GM19468 (cell line): ENCODE data around the gene NFYC.

Experiments used
- ATAC-seq: cut with Tn5 transposase; IDR thresholded peaks from one replicate; pipeline ENCODE4 v1.9.1; 2021; ENCODE audit warnings: mild to moderate bottlenecking, moderate library complexity, moderate number of reproducible peaks; ENCODE audit not compliant: unreplicated experiment; ENCODE audit errors: extremely low read depth

NFYC gene

DNA sequence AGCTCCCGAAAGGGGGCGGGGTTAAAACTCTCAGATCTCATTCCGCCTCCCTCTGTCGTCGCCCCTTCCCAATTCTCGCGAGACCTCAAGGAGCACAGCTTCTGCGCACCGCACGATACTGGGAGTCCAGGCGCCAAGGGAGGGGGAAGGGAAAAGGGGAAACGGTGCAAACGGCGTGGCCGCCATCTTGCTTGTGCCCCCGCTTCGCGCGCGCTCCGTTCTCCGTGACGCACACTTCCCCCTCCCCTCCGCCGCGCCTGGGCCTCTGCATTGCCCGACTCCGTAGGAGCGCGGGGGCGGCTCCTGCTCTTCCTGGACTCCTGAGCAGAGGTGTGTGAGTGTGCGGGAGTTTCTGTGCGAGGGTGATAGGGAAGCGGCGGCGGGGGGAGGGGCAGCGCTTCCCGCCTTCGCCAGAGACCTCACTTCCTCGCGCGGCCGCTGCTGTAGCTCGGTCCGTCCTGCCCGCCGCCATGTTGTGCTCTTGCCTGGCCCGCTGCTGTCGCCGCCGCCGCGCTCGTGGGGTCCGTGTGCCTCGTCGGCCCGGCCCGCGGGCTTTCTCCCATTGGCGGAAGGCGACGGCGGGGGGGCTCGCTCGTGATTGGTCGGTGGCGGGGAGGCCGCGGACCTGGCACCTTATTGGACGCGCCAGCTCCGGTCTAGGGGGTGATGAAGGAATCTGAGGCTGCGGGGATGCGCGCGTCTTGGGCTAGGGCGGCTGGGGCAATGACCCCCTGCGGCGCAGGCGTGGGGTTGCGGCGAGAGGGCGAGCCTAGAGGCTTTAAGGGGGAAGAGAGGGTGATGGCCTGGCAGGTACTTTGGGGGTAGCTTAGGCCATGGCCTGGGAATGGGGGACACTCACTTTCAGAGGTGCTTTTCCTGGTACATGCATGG is at the start of gene NFYC:
TSS of gene NFYC (plus strand) at position 167 of the 891 bp plus-strand sequence. CDS start 47,140 bp downstream, outside the sequence.
- peak; percentile 47 for ATAC-seq

DNA sequence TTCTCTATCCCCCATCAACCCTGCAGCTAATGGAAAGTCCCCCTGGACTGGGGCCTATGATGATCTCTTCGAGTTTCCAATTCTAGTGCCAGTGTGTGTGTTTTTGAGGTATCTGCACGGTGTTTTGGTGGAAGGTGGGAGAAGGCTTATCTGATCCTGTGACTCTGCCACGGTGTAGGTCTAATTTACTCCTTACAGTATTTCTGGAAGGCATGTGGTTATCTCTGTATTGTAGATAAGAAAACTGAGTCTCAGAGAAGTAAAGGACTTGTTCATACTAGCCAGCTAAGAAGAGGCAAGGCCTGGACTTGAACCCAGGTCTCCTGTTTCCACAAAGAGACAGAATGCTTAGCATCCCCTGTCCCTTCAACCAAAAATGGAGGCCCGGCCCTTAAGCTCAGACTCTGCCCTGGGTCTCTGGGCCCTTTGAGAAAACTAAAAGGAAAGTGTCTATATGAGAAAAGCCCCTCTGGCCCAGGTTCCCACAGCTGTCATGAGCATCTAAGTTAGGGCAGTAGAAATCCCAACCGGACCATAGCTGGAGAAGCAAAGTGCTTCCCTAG is 46.3 kb upstream of the NFYC start:
- ATAC-seq: no peak

DNA sequence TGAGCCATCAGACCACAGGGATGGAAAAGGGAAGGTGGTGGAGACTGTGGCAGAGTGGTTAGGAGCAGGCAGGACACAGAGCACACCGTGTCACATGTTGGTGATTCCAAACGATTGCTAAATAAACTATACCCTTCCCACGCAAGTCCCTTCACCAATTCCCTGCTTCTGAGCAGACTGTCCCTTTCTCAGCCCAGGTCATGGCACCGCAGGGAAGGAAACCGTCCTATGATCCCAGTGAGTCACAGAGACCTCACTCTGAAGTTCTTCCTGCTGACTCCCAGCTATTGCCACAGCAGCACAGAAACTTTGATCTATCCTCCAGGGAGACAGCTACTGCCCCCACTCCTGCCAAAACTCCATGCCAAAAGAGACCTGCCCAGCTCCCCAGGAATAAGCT is 45.2 kb upstream of the NFYC start:
- ATAC-seq: no peak

DNA sequence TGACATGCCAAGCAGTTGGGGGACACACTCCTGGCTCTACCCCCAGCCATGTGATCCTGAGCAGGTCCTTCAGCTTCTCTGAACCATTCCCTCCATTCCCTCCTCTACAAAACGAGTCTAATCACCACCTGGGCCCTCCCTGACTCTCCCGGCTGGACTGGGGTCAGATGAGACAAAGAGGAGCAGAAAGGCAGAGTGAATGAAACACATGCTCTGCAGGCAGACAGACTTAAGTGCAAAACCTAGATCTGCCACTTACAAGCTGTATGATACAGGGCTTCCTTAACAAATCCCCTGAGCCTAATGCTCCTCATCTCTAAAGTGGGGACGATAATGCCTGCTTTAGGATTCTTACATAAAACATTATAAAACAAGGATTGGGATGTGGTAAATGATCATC is 43.3 kb upstream of the NFYC start:
- no peak for ATAC-seq

DNA sequence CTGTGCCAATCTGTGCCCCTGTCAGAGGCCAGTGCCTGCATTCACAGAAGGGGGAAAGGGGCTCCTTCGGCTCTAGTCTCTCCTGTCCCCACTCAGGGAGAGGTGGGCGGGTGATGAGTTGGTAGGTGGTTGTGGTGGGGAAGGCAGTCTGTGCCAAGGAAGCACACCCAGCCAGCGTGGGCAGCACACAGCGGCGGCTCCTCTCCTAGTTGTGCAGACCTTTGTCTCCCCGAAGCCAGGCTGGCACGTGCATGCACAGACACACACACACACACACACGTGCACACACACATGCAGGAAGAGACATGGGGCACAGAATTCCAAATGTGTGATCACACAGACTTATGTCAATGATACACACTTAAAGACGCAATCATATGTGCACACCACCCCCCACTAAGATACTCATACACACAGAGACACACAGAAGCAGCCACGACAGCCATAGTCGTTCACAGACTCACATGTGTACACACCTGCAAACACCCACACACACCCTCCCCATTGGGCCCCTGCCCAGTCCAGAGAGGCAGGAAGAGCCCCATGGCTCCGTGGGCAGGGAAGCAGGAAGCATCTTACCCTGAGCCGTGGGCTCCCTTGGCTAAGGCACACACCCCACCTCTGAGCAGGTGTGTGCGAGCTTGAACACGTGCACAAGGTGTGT is 42.4 kb upstream of the NFYC start:
- no peak for ATAC-seq

DNA sequence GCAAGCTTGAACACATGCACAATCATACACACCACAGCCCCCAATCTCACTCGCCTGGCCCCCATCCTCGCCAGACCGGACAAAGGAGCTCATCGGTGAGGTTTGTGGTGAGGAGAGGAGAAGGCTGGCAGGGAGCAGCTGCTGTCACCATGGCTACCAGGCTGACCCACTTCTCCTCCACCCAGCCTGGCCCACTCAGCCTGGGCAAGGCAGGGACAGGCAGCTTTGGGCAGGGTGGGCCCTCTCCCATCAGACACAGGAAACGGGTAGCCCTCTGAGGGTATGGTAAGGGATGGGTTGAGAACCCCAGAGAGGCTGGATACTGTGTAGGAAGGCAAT is 41.9 kb upstream of the NFYC start:
- no peak for ATAC-seq

DNA sequence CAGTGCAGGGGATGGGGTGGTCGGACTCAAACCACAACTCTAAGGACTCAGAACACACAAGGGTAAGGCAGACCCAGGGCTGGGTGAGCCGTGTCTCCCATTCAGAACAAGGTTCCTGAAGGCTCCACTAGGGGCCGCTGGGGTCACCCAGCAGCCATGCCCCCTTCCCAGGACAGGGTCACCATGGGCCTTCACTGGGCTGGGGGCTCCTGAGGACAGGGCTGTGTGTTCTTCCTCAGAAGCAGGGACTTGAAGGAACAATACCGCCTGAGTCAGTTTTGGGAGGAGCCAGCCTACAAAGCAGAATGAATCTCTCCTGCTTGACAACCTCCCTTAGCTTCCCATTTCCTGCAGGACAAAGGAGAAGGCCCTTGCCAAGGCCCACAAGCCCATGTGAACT is 41.4 kb upstream of the NFYC start:
- ATAC-seq: no peak

DNA sequence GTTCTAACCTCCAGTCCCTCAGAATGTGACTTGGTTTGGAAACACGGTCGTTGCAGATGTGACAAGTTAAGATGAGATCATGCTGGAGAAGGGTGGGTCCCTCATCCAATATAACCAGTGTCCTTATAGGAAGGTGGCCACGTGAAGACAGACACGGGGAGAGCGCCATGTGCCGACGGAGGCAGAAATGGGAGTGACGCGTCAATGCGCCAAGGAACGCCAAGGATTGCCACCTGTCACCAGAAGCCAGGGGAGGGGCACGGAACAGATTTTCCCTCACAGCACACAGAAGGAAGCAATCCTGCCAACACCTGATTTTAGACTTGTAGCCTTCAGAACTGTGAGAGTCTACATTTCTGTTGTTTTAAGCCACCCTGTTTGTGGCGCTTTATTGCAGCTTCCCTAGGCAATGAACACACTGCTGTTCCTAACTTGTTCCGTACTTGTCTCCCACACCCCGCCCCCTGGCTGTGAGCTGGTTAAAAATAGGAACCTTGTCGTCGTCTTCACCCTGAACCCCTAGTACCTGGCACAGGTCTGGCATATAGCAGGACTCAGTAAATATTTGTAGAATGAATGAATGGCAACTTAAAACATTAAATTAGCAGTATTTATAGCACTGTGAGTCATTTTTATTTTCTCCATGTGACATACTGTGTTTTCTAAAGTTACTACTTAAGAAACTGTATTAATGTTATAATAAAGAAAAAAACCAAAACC is 40.2 kb upstream of the NFYC start:
- no peak for ATAC-seq

DNA sequence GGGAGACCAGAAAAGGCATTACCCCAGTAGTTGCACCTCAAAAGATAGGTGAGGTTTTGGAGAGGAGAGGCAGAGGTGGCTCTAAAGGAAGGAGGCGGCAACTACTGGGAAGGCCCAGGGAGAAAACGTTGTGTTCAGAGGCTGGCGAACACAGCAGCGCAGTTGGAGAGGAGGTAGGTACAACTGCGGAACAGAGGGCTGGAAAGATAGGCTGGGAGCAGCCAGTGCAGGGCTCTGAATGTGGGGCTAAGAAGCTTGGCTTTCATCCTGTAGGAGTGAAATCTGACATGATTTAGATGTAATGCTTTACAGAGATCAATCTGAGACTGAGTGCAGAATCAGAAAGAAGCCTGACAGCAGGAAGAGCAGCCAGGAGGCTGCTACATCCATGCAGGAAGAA is 39.0 kb upstream of the NFYC start:
- no peak for ATAC-seq

DNA sequence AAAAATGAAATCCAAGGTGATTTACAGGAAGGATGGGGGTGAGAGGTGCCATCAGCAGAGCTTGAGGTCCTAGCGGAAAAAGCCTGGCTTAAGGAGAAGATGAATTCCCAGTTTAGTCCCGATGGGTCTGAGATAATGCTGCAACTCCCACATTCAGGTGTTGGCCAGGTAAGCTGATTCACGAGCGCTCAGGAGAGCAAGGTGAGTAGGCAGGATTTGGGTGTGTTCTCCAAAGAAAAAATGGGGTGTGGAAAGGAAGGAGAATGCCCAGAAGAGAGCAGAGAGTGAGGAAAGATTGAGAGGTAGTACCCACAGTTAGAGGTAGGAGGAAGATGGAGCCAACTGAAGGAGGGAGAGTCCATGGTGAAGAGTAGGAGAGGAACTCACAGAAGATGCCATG is 38.5 kb upstream of the NFYC start:
- ATAC-seq: no peak

DNA sequence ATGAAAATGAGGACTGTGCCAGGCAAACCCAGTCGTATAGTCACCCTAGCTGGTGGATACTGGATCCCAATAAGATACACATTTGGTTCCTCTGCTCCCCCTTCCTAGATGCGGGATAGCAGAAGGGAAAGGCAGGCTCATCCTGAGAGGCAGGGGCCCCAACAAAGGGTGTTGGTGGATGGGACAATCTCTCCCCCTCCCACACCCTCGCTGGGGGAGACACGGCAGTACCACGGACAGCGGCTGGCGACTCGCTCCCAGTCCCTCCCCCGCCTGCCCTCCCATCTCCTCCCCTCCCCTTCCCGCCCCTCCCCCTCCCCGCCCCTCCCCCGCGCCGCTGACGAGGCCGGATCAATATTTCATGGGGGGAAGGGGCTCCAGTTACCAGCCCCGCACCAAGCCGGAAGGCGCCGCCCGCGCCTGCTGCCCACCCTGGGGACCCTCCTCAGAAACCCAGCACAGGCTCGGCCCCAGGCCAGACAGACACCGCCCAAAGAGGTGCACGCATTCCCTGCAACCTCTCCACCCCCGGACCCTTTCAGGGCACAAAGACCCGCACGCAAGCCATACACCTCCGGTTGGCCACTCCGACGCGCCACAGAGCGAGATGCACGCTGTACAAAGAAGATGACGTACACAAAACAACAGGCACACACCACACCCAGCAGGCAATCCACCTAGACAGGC is 37.5 kb upstream of the NFYC start:
- no peak for ATAC-seq

DNA sequence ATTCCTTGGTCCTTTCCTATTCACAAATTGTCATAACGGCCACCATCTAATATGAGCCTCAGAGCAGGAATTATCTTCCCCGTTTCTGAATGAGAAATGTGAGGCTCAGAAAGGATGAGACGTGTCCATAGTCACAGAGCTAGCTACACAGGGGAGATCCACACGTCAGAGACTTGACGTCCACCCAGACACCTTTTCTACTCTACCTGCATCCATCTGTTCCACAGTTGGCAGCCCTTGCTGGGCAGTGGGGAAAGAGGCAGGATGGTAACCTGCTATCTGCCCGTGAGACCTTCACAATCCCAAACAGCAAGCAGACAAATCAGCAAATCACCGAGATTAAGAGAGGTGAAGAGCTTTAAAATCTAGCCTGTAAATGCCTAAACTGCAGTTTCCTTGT is 34.5 kb upstream of the NFYC start:
- no peak for ATAC-seq

DNA sequence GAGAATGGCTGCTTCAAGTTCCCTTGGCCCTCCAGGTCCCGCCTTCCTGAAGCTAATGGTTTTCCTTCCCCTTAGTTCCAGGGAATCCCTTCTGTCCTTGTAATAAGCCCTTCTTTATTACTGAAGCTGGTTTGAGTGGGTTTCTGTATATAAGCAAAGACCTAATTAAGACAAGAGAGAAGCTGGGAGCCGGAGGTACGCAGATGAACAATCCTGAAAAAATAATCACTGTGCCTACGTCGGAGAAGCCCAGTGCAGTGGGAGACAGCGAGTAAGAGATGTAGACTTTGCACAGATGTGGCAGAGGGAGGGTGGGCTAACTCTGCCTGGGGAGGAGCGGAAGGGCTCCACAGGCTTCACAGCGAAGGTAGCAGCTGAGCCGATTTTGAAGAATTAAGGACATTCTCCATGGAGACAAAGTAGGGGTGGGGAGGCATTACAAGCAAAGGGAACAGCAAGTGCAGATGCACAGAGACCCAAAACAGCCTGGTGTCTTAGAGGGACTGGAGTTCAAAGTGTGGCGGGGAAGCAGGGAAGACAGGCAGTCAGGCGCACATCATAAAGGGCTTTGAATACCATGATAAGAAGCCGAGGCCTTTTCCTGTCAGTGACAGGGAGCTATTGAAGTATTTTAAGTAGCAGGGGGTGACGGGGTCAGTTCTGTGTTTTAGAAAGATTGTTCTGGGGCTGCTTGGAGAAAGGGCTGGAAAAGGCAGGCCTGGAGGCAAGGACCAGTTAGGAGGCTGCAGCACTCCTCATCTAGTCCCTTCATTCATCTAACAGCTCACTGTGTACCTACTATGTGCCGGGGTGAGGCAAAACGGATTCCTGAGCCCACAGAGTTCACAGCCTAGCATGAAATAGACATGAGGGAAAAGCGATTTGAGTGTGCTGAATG is 32.5 kb upstream of the NFYC start:
- no peak for ATAC-seq

DNA sequence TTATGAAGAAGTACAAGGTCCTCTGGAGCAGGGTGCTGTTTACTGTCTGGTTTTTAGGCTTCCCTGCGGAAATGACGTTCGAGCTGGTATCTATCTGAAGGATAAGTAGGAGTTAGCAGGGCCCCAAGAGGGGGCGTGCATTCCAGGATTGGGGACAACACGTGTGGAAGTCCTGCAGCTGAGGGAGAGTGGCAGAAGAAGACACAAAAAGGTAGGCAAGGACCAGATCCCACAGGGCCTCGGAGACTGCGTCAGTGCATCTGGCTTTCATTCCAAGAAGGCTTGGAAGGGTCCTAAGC is 31.9 kb upstream of the NFYC start:
- ATAC-seq: no peak

DNA sequence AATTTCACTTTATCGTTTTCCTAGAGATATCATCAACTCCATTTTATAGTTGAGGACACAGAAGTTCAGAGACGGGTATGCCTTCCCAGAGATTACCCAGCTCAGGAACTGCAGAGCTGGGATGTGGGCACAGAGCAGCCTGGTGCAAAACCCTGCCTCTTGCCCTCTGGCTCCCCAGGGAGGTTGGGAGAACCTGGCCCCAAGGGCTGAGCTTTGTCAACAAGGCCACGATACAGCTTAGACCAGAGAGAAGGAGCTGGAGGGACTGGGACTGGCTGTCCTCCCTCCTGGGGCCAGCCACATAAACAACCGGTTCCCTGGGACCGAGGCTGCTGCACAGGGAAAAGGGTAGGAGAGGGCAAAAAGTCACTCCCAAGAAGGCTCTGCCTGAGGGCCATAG is 29.8 kb upstream of the NFYC start:
- ATAC-seq: no peak

DNA sequence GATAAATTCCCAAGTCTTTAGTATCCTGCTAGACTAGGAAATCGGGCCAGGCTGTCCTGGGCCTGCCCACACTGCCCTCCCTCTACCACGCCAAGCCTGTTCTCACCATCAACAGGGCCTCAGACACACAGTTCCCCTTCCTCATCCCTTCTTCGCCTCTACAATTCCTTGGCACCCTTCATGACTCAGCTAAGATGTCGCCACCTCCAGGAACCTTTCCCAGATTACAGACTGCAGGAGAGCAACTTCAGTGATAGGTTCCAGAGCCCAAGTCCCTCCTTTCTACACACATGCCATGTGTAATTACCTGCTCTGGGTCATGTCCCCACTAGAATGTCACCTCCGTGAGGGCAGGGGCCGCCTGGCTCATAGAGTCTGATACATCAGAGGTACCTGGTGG is 29.4 kb upstream of the NFYC start:
- no peak for ATAC-seq

DNA sequence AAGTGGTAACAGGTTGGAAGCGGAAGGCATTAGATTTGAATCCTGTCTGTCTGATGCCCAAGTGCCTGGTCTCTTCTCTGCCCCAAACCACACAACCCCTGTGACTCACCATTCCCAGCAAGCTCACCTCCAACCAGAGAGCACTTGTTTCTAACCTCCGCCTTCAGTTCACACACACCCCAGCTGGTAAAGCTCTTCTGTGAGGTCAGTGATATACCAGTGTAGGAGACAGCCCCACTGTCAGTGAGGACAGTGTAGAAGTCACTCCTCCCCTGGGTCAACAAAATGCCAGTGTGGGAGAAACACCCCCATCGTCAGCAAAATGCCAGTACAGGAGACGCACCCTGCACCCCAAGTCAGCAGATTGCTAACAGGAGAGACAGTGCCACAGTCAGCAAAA is 28.6 kb upstream of the NFYC start:
- ATAC-seq: no peak

DNA sequence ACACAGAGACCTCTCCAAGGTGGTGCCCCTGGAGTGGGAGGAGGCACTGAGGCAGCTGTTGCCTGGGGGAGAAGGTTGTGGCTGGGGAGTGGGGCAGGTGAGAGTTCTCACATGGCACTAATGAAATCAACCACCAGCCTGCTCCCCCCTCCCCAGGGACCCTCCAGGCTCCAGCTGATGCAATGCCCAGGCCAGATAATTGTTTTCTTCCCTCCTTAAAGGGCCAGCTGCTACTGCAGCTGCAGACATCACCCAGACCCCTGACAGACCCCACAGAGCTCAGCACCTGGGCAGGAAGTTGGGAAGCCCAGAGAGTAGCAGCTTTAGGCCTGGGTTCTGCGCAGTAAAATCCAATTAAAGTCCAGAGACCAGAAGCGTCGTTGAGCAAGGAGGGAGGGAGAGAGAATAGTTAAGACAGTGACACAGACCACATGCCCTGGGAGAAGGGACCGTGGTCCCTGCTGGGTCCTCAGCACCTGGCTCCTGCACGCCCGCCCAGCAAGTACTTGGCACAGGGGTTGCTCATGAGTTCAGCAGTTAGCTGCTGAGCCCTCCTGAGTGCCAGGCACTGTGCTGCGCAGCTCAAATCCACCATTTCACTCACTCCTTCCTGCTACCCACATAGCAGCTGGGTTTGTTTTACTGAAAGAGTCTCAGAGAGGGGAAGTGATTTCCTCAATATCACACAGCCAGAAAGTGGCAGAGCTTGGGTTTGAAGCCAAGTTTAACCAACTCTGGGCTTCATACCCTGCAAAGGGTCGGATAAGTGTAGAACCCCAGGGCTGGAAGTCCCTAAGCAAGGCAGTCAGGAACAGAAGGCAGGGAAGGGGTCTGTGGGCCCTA is 28.0 kb upstream of the NFYC start:
- no peak for ATAC-seq

DNA sequence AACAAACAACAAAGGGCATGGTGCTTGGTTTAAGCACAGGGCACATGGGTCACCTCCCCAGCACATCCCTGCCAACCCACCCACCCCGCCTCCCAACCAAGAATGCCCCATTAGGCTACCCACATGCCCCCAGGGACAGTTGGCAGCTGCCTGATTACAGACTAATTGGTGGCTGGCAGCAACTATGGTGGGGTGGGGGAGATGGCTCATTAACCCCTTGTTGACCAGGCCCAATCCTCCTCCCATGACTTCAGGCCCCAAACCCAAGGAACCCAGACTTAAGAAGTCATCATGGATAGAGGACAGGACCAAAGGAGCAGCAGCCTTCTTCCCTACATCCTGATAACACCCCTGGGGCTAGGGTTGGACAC is 27.4 kb upstream of the NFYC start:
- no peak for ATAC-seq
